ENCODE results near the gene ACSL1. TPM values are rescaled to one million over a fixed set of nuclear protein-coding genes. Genes with fewer than 3 reads are reported as not detected.

ACSL1 gene
- total and polyA plus RNA-seq, 12 donors, result 127 to 526 (median 239) TPM

DNA sequence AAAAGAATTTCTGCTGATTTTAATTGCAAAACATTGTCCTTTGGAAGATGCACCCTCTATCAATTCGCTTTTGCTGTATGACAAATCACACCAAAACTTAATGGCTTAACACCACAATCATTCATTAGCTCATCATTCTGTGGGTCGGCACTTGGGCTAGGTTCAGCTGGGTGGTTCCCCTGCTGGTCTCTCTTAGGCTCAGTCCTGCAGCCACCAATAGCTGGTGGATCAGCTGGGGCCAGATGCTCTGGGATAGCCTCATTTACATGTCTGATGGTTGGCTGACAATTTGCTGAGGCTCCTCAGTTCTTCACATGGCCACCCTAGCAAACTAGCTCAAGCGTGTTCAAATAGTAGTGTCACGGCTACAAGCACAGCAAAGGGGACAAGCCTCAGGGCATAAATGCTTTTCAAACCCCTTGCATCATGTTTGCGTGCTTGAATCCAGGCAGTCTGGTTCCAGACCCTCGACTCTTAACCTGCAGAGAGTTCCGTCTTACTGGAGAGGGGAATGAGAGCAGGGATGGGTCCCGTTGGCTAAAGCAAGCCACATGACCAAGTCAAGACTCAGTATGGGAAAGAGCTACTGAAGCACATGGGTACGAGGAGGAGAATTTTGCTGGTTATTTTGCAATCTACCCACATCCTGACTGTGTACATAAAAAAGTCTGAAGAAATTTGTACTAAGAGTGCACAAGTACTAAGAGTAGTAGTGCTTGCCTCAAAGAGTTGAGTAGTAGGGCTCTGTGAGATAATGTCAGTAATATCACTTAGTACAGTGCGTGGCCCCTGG is 7.5 kb upstream of the ACSL1 start:
- ATAC-seq (peak in 2 of 8 donors; percentile 27 to 44), DNase-seq (no peak)
- no peaks in the 10 kb centered on the region for H3K9me3 ChIP-seq
- H3K36me3 ChIP-seq, result no peaks in the 10 kb centered on the region
- 83 to 85% methylated on average over 10 of the region's 10 CpGs for WGBS, 2 donors
- intact Hi-C loops (cut with DNase I), result no loop called here
- no peak overlapping the region for H3K27ac ChIP-seq
- peaks cover 0 to 10% (median 0%) of the 10 kb centered on the region in 9 donors for H3K4me1 ChIP-seq
- no peak overlapping the region for H3K4me3 ChIP-seq
- no peaks in the 10 kb centered on the region for H3K27me3 ChIP-seq
- TF ChIP-seq, protein P1, sequence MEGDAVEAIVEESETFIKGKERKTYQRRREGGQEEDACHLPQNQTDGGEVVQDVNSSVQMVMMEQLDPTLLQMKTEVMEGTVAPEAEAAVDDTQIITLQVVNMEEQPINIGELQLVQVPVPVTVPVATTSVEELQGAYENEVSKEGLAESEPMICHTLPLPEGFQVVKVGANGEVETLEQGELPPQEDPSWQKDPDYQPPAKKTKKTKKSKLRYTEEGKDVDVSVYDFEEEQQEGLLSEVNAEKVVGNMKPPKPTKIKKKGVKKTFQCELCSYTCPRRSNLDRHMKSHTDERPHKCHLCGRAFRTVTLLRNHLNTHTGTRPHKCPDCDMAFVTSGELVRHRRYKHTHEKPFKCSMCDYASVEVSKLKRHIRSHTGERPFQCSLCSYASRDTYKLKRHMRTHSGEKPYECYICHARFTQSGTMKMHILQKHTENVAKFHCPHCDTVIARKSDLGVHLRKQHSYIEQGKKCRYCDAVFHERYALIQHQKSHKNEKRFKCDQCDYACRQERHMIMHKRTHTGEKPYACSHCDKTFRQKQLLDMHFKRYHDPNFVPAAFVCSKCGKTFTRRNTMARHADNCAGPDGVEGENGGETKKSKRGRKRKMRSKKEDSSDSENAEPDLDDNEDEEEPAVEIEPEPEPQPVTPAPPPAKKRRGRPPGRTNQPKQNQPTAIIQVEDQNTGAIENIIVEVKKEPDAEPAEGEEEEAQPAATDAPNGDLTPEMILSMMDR (IDR thresholded peaks at IDR 0.05), result no peak

DNA sequence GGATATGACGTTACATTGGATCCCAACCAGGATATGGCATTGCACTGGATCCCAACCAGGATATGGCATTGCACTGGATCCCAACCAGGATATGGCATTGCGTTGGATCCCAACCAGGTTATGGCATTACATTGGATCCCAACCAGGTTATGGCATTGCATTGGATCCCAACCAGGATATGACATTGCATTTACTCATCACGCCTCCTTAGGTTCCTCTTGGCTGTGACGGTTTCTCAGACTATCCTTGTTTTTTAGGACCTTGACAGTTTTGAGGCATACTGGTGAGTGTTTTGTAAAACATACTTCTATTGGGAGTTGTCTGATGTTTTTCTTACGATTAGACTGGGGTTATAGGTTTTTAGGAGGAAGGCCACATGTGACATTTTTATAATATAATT is 5.4 kb upstream of the ACSL1 start:
- Histone ChIP-seq H3K36me3 (no peaks in the 10 kb centered on the region), H3K9me3 (no peaks in the 10 kb centered on the region), H3K4me3 (no peak overlapping the region), H3K27me3 (no peaks in the 10 kb centered on the region), H3K27ac (no peak overlapping the region), H3K4me1 (peaks cover 2 to 23% (median 7%) of the 10 kb centered on the region in 9 donors)
- no peak for DNase-seq
- ATAC-seq, result no peak
- intact Hi-C loops (cut with DNase I), result no loop called here
- WGBS, 2 donors, result 79 to 91% methylated on average over 5 of the region's 5 CpGs
- TF ChIP-seq, protein P1 (IDR thresholded peaks at IDR 0.05), result no peak

DNA sequence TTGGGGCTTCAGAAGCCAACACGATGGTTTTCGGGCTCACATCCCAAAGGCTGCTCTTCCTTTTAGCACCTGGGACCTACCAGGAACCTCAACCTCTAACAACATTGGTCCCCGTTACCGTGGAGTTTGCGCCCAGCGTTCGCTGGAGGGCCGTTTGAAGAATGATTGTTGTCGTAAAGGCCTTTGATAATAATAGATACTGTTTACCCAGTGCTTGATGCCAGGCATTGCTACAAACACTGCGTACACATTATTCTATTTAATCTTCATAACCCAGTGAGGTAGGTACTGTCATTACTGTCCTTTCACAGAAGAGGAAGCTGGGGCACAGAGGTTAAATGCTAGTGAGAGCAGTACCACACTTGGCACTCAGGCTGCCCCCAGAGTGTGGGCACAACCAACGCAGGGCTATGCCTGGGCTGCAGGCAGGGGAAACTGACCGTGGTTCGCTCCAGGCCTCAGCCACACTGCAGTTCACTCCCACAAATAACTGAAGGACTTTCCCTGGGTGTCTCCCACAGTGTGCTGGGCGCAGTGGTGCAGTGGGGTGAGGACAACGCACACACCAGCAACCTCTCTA is 1.0 kb upstream of the ACSL1 start:
- TF ChIP-seq, protein P1 (IDR thresholded peaks at IDR 0.05), result no peak
- H3K27me3 ChIP-seq, result no peaks in the 10 kb centered on the region
- no peaks in the 10 kb centered on the region for H3K36me3 ChIP-seq
- DNase-seq (peak in 1 of 2 donors; percentile 20), ATAC-seq (peak in 5 of 8 donors; percentile 2 to 31 (median 16))
- H3K4me3 ChIP-seq, result peak overlapping the region; percentile 37 to 89 (median 70)
- 57 to 59% methylated on average over 15 of the region's 15 CpGs for WGBS, 2 donors
- peak overlapping the region in 9 of 10 donors; percentile 14 to 96 (median 84) for H3K27ac ChIP-seq
- H3K4me1 ChIP-seq, result peaks cover 2 to 46% (median 36%) of the 10 kb centered on the region in 9 donors
- H3K9me3 ChIP-seq, result no peaks in the 10 kb centered on the region
- intact Hi-C loops (cut with DNase I), result loop anchor here in 3 of 10 donors (5.0 kb wide), 2 partner anchors 79 to 151 kb away; no protein-coding TSS in a partner anchor

DNA sequence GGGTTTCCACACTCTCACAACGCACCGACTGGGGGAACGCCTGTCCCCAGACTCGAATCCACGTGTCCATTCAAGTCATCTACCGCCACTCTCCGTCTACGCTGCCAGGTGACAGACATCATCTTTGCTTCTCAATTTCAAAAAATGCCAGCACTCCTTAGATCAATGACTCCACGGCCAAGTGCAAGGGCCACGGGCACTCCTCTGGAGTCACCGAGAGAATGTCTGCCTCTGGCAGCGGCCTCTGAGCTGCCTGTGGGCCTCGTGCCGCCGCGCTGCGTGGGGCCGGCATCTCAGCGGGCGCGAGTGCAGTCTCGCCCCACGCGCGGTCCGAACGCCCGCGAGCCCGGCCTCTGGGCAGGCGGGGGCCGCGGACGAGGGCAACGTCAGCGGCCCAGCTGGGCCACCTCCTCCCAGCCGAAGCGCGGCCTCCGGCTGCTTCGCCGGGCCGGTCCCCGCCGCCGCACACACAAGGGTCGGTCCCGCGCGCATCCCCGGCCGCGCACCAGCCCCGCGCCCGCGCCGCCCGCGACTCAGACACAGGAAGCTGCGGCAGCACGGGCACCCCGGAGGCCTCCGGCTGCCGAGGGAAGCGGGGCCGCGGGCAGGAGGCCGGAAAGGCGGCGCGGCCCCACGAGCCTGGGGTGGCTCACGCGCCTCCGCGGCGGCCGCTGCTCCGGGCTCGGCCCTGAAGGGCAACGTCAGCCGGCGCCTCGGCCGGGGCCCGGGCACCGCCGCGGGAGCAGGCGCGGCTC is 450 bp downstream of the ACSL1 start:
- WGBS, 2 donors, result 1% methylated on average over 59 to 92 of the region's 92 CpGs
- H3K4me3 ChIP-seq, result peak overlapping the region; percentile 36 to 89 (median 70)
- H3K36me3 ChIP-seq, result no peaks in the 10 kb centered on the region
- intact Hi-C loops (cut with DNase I), result loop anchor here in 3 of 10 donors (5.0 kb wide), 2 partner anchors 78 to 152 kb away; no protein-coding TSS in a partner anchor
- H3K4me1 ChIP-seq, result peaks cover 2 to 60% (median 46%) of the 10 kb centered on the region in 9 donors
- peak in 1 of 2 donors; percentile 45 for DNase-seq
- peak; percentile 9 to 62 (median 24) for ATAC-seq
- TF ChIP-seq, protein P1 (IDR thresholded peaks at IDR 0.05), result no peak
- no peaks in the 10 kb centered on the region for H3K27me3 ChIP-seq
- H3K9me3 ChIP-seq, result no peaks in the 10 kb centered on the region
- peak overlapping the region; percentile 63 to 96 (median 82) for H3K27ac ChIP-seq

Data from heart right ventricle (tissue), 16 donors.